GM12878 (cell line): ENCODE measurements around the gene RUNX3. TPM values are rescaled to one million over a fixed set of nuclear protein-coding genes. Genes with fewer than 3 reads are reported as not detected.
A peak's percentile ranks its signal among the peaks of the same experiment; 100 is the strongest.

Experiments used
- ATF7 ChIP-seq: fragments of 450-650 bp; IDR thresholded peaks from 2 replicates; pipeline ENCODE4 v1.6.1; 2016; ENCODE audit warnings: low read depth, mild to moderate bottlenecking
- CBX3 ChIP-seq: fragments of 200-600 bp; sonication (generic); IDR thresholded peaks from 2 replicates; pipeline ENCODE4 v1.6.1; 2016; ENCODE audit warnings: low read depth, borderline replicate concordance
- E2F8 ChIP-seq: fragments of 450-650 bp; IDR thresholded peaks from 2 replicates; pipeline ENCODE4 v1.6.1; 2018; ENCODE audit warnings: mild to moderate bottlenecking, low read depth, moderate library complexity; ENCODE audit not compliant: partially characterized antibody
- EP300 ChIP-seq, 2 experiments: fragments of 150-350 bp in 1 of 2; IDR thresholded peaks; 2 replicates each; pipeline ENCODE4 v1.6.1; 2011 to 2012; ENCODE audit warnings: low read depth in 2 of 2, low read length in 2 of 2, borderline replicate concordance in 1 of 2, improper control_type of control experiment in 1 of 2, inconsistent platforms in 1 of 2; ENCODE audit not compliant: control insufficient read depth in 1 of 2
- FOS ChIP-seq: IDR thresholded peaks from 3 replicates; pipeline ENCODE4 v1.6.1; 2011; ENCODE audit warnings: borderline replicate concordance; ENCODE audit not compliant: insufficient read length; ENCODE audit errors: extremely low read depth
- HDAC6 ChIP-seq: fragments of 200-600 bp; sonication (generic); IDR thresholded peaks from one replicate; pipeline ENCODE4 v1.8.0; 2017; ENCODE audit warnings: antibody characterized with exemption; ENCODE audit not compliant: unreplicated experiment
- NFXL1 ChIP-seq: fragments of 450-650 bp; IDR thresholded peaks from 2 replicates; pipeline ENCODE4 v1.6.1; 2017; ENCODE audit warnings: antibody characterized with exemption, mild to moderate bottlenecking, borderline replicate concordance
- SMARCA5 ChIP-seq: fragments of 450-650 bp; IDR thresholded peaks from 2 replicates; pipeline ENCODE4 v1.6.1; 2017; ENCODE audit warnings: mild to moderate bottlenecking
- STAT3 ChIP-seq: IDR thresholded peaks from 2 replicates; pipeline ENCODE4 v1.6.1; 2011; ENCODE audit warnings: low read depth, low read length, improper control_type of control experiment
- ZNF592 ChIP-seq: fragments of 450-650 bp; IDR thresholded peaks from 2 replicates; pipeline ENCODE4 v1.6.1; 2017; ENCODE audit warnings: mild to moderate bottlenecking, moderate library complexity
- polyA plus RNA-seq, 11 experiments: library from polyadenylated mRNA; depleted of rRNA in 4 of 11; unstranded in 6 of 11; stranded (reverse) in 5 of 11; fragments of >200 nt; fragmentation: Nextera tagmentation in 4 of 11; fragmentation: Illumina TruSeq in 1 of 11; extraction: Ambion mirVana in 4 of 11; extraction: Trizol in 1 of 11; gene quantifications; 1 replicate in 1 of 11; 2 replicates in 10 of 11; pipeline versions ENCODE4 v1.2.1 to v1.2.3, GENCODE V29; 2011 to 2016; ENCODE audit warnings: inconsistent platforms in 2 of 11, missing spikeins in 2 of 11, low read depth in 1 of 11
- total RNA-seq, 4 experiments: library from RNA; depleted of rRNA in 3 of 4; stranded (reverse); fragments of >200 nt in 3 of 4; fragmentation: Illumina TruSeq in 1 of 4; extraction: Trizol in 1 of 4; gene quantifications; 2 replicates each; pipeline versions ENCODE4 v1.2.1 to v1.2.3, GENCODE V29; 2013 to 2021
- TF ChIP-seq, protein P1 (sequence below): IDR thresholded peaks from 2 replicates; pipeline ENCODE4 v1.6.1; 2012; ENCODE audit warnings: low read depth, low read length, improper control_type of control experiment
- TF ChIP-seq, protein P2 (sequence below): fragments of 450-650 bp; formaldehyde crosslinking; IDR thresholded peaks from 2 replicates; pipeline ENCODE4 v1.4.0; 2020; ENCODE audit warnings: mild to moderate bottlenecking, moderate library complexity
- TF ChIP-seq, protein P3 (sequence below): fragments of 150-350 bp; IDR thresholded peaks from 2 replicates; pipeline ENCODE4 v1.6.1; 2016; ENCODE audit warnings: low read depth, low read length

RUNX3 gene
- total and polyA plus RNA-seq, 10 of the 15 experiments (the other 5 are each of a cell fraction or from before 2014, with no cell fraction given), result 19.0 to 151 (median 31.4) TPM

GRCh38 chr1:24946861-24947658 is 17.0 kb upstream of the RUNX3 start (continued):
- TF ChIP-seq ZNF592, result no peak
- TF ChIP-seq, protein P1, sequence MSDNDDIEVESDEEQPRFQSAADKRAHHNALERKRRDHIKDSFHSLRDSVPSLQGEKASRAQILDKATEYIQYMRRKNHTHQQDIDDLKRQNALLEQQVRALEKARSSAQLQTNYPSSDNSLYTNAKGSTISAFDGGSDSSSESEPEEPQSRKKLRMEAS, result no peak; the same call in 1 of the 2 replicates
- TF ChIP-seq STAT3, result no peak
- peak; percentile 22 to 47; a peak in 2 of 4 replicates for TF ChIP-seq EP300 (IDR thresholded peaks at IDR 0.05; ENCODE audit: borderline replicate concordance in 1 of 2, control insufficient read depth in 1 of 2, low read depth in 2 of 2, low read length in 2 of 2)
- peak; percentile 97 for TF ChIP-seq SMARCA5
- no peak for TF ChIP-seq FOS
- TF ChIP-seq, protein P2, sequence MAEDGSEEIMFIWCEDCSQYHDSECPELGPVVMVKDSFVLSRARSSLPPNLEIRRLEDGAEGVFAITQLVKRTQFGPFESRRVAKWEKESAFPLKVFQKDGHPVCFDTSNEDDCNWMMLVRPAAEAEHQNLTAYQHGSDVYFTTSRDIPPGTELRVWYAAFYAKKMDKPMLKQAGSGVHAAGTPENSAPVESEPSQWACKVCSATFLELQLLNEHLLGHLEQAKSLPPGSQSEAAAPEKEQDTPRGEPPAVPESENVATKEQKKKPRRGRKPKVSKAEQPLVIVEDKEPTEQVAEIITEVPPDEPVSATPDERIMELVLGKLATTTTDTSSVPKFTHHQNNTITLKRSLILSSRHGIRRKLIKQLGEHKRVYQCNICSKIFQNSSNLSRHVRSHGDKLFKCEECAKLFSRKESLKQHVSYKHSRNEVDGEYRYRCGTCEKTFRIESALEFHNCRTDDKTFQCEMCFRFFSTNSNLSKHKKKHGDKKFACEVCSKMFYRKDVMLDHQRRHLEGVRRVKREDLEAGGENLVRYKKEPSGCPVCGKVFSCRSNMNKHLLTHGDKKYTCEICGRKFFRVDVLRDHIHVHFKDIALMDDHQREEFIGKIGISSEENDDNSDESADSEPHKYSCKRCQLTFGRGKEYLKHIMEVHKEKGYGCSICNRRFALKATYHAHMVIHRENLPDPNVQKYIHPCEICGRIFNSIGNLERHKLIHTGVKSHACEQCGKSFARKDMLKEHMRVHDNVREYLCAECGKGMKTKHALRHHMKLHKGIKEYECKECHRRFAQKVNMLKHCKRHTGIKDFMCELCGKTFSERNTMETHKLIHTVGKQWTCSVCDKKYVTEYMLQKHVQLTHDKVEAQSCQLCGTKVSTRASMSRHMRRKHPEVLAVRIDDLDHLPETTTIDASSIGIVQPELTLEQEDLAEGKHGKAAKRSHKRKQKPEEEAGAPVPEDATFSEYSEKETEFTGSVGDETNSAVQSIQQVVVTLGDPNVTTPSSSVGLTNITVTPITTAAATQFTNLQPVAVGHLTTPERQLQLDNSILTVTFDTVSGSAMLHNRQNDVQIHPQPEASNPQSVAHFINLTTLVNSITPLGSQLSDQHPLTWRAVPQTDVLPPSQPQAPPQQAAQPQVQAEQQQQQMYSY, result no peak
- TF ChIP-seq, protein P3, sequence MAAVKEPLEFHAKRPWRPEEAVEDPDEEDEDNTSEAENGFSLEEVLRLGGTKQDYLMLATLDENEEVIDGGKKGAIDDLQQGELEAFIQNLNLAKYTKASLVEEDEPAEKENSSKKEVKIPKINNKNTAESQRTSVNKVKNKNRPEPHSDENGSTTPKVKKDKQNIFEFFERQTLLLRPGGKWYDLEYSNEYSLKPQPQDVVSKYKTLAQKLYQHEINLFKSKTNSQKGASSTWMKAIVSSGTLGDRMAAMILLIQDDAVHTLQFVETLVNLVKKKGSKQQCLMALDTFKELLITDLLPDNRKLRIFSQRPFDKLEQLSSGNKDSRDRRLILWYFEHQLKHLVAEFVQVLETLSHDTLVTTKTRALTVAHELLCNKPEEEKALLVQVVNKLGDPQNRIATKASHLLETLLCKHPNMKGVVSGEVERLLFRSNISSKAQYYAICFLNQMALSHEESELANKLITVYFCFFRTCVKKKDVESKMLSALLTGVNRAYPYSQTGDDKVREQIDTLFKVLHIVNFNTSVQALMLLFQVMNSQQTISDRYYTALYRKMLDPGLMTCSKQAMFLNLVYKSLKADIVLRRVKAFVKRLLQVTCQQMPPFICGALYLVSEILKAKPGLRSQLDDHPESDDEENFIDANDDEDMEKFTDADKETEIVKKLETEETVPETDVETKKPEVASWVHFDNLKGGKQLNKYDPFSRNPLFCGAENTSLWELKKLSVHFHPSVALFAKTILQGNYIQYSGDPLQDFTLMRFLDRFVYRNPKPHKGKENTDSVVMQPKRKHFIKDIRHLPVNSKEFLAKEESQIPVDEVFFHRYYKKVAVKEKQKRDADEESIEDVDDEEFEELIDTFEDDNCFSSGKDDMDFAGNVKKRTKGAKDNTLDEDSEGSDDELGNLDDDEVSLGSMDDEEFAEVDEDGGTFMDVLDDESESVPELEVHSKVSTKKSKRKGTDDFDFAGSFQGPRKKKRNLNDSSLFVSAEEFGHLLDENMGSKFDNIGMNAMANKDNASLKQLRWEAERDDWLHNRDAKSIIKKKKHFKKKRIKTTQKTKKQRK, result no peak
- TF ChIP-seq ATF7, result no peak
- 0 out of 2 replicates have a peak, but pooled peaks have one; percentile 19 for TF ChIP-seq NFXL1
- TF ChIP-seq E2F8, result no peak
- no peak for TF ChIP-seq HDAC6
- no peak for TF ChIP-seq CBX3
